ENCODE data around the gene NPC2.

DNA sequence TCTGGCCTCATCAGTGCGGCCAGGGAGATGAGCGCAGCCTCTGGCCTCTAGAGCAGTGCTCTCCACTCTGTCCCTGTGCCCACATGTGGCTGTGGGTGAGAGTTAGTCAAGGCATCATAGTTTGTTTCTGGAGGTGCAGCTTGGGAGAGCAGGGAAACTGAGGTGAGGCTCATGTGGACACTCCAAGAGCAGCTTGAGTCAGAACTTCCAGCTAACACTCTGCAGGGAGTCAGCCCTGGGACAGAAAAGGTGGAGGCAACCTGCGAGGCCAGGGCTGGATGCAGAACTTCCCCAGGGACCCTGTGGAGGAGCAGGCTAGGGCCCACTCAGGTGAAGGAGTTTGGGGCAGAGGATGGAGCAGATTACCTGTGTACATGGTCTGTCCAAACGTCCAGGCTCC is 11.3 kb upstream of the NPC2 start:
- no peak for TF ChIP-seq EZH2 (IDR thresholded peaks at IDR 0.05; ENCODE audit: insufficient read depth, poor library complexity, severe bottlenecking)
- TF ChIP-seq EZH2phosphoT487 (IDR thresholded peaks at IDR 0.05; ENCODE audit: insufficient read depth, low read depth), result no peak
